ENCODE data around the gene APOL3.
A peak's percentile ranks its signal among the peaks of the same experiment; 100 is the strongest.

Gene APOL3

DNA sequence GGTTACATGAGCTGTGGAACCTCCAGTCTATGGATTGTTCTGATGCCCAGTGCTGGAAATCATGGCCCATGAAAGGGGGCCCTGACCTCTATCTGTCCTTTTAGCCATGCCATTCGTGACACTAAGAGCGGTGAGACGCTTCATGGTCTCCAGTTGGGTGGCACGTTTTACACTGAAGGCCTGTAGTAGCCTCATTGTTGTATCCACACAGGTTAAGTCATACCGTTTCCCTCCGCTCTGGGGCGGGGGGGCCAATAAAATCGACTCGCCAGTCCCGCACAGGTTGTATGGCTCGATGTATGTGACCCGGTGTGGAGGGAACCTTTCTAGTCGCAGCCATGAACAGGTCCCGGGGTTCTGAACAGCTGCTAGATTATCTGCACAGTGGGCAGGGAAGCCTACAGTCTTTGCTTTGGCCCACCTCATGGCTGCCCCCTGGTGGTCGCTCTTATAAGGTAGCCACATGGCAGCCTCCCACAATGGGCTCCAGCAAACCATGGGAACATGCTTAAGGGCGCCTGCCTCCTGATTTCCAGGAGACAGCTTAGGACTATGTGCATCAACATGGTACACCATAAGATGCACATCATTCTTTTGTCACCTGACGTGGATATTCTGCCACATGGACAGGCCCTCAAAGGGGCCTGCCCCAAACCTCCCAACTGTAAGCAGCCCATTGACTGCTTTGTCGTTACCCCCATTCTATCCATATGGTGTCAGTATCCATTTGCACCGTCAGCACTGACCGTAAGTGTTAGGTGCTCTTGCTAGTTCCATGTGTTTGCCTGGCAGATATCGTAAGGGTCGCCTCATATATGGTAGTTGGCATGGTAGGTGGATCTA, 19.7 kb upstream of the APOL3 start:
- TF ChIP-seq, protein P1, sequence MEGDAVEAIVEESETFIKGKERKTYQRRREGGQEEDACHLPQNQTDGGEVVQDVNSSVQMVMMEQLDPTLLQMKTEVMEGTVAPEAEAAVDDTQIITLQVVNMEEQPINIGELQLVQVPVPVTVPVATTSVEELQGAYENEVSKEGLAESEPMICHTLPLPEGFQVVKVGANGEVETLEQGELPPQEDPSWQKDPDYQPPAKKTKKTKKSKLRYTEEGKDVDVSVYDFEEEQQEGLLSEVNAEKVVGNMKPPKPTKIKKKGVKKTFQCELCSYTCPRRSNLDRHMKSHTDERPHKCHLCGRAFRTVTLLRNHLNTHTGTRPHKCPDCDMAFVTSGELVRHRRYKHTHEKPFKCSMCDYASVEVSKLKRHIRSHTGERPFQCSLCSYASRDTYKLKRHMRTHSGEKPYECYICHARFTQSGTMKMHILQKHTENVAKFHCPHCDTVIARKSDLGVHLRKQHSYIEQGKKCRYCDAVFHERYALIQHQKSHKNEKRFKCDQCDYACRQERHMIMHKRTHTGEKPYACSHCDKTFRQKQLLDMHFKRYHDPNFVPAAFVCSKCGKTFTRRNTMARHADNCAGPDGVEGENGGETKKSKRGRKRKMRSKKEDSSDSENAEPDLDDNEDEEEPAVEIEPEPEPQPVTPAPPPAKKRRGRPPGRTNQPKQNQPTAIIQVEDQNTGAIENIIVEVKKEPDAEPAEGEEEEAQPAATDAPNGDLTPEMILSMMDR (IDR thresholded peaks at IDR 0.05) = peak; percentile 91
- TF ChIP-seq ZFX (IDR thresholded peaks at IDR 0.05; ENCODE audit: borderline replicate concordance) = no peak
- no peak overlapping the region for H3K27ac ChIP-seq

GRCh38 chr22:36177160-36177559, 16.6 kb upstream of the APOL3 start:
- no peak for TF ChIP-seq ZFX (IDR thresholded peaks at IDR 0.05; ENCODE audit: borderline replicate concordance)
- TF ChIP-seq, protein P1 (IDR thresholded peaks at IDR 0.05) = no peak
- no peak overlapping the region for H3K27ac ChIP-seq

- H3K27ac ChIP-seq = no peak overlapping the region
- TF ChIP-seq, protein P1 (IDR thresholded peaks at IDR 0.05) = no peak
- TF ChIP-seq ZFX (IDR thresholded peaks at IDR 0.05; ENCODE audit: borderline replicate concordance) = no peak
Measured at GRCh38 chr22:36175892-36176291, 15.3 kb upstream of the APOL3 start.

- TF ChIP-seq, protein P1 (IDR thresholded peaks at IDR 0.05) = no peak
- no peak for TF ChIP-seq ZFX (IDR thresholded peaks at IDR 0.05; ENCODE audit: borderline replicate concordance)
- H3K27ac ChIP-seq = no peak overlapping the region
Measured at GRCh38 chr22:36171941-36172340, 11.4 kb upstream of the APOL3 start.

DNA sequence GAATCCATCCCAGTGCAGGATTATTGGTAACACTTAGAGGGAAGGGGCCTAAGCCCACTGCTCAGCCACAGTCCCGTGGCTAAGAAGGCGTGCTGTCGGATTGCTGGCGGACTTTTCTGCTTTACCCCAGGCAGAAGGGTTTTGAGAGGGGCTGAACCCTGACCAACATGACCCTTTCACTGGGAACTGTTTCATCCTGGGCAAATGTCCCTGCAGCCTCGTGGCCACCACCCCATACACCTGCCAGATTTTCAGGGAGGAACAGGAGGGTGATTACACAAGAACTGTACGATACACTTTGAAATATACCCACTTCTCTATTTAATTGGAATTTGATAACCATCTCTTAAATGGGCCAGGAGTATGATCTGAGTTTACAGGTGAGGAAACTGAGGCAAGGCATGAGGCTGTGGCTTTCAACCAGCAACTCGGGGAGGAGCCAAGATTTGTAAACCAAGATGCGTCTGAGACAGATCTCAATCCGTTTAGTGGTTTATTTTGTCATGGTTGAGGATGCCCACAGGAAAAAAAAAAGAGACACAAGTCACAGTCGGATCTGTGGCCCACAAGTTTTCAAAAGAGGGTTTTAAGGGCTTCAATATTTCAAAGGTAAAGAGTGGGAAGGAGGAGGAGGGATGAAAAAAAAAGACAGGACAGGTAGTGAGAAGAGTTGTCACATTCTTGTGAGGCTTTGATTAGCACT, 6.1 kb upstream of the APOL3 start:
- H3K27ac ChIP-seq = no peak overlapping the region
- TF ChIP-seq, protein P1 (IDR thresholded peaks at IDR 0.05) = no peak
- TF ChIP-seq ZFX (IDR thresholded peaks at IDR 0.05; ENCODE audit: borderline replicate concordance) = no peak

DNA sequence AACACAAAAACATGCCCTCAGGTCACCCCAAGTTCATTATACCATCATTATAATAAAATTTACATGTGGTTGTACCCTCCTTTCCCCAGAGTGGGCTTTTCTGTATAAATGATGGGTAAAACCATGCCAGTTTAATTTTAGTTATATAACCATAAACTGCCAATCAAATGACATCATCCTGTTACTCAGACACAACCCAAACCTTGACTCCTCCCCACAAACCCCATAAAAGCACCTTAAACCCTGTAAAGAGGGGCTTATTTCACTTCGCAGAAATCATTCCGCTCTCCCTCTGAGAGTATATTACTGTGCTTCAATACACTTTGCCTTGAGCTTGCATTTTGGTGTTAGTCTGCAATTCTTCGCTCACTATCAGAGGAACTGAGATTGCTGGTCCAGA, 5.5 kb upstream of the APOL3 start:
- no peak overlapping the region for H3K27ac ChIP-seq
- TF ChIP-seq, protein P1 (IDR thresholded peaks at IDR 0.05) = no peak
- no peak for TF ChIP-seq ZFX (IDR thresholded peaks at IDR 0.05; ENCODE audit: borderline replicate concordance)

- no peak overlapping the region for H3K27ac ChIP-seq
- TF ChIP-seq, protein P1 (IDR thresholded peaks at IDR 0.05) = no peak
- TF ChIP-seq ZFX (IDR thresholded peaks at IDR 0.05; ENCODE audit: borderline replicate concordance) = no peak
Measured at GRCh38 chr22:36165141-36165540, 4.6 kb upstream of the APOL3 start.

Data from 22Rv1 (cell line).